K562 (cell line): Measurements from ENCODE around the gene METTL6. TPM values are rescaled to one million over a fixed set of nuclear protein-coding genes. Genes with fewer than 3 reads are reported as not detected.

Experiments used
- AFF1 ChIP-seq, 2 experiments: fragments of 450-650 bp; IDR thresholded peaks; 2 replicates each; pipeline ENCODE4 v1.6.1; 2018; ENCODE audit warnings: mild to moderate bottlenecking in 2 of 2, low read depth in 1 of 2; ENCODE audit not compliant: partially characterized antibody in 2 of 2
- CBFA2T3 ChIP-seq: fragments of 450-650 bp; IDR thresholded peaks from 2 replicates; pipeline ENCODE4 v1.6.1; 2017
- GTF2A2 ChIP-seq: IDR thresholded peaks from 2 replicates; pipeline ENCODE4 v1.6.1; 2016; ENCODE audit warnings: mild to moderate bottlenecking, missing genetic modification characterization, missing compliant biosample characterization
- HSF4 ChIP-seq: fragments of 250-450 bp; sonication (Bioruptor Pico); IDR thresholded peaks from 2 replicates; pipeline ENCODE4 v2.1.2; 2022; ENCODE audit warnings: mild to moderate bottlenecking, moderate library complexity, borderline replicate concordance
- KDM1A ChIP-seq, 2 experiments: fragments of 450-650 bp; IDR thresholded peaks; 2 replicates each; pipeline ENCODE4 v1.6.1; 2016; ENCODE audit warnings: mild to moderate bottlenecking in 2 of 2
- MEF2D ChIP-seq: conservative IDR thresholded peaks from 2 replicates; pipeline ENCODE4 v1.6.1; 2016; ENCODE audit warnings: low read depth, missing genetic modification characterization, missing compliant biosample characterization
- NCOA4 ChIP-seq: fragments of 450-650 bp; IDR thresholded peaks from 2 replicates; pipeline ENCODE4 v1.6.1; 2018; ENCODE audit warnings: mild to moderate bottlenecking; ENCODE audit not compliant: partially characterized antibody
- NR2C2 ChIP-seq, 2 experiments: fragments of 200-800 bp in 1 of 2; sonication (Bioruptor generic) in 1 of 2; sonication (generic) in 1 of 2; formaldehyde crosslinking in 1 of 2; IDR thresholded peaks; 2 replicates each; pipeline versions ENCODE4 v1.6.1 to v1.8.0; 2016 to 2022; ENCODE audit warnings: mild to moderate bottlenecking in 1 of 2, missing compliant biosample characterization in 1 of 2, missing genetic modification characterization in 1 of 2, missing genetic modification reagents in 1 of 2
- PTRF ChIP-seq: fragments of 450-650 bp; IDR thresholded peaks from 2 replicates; pipeline ENCODE4 v1.6.1; 2016; ENCODE audit warnings: mild to moderate bottlenecking, missing genetic modification characterization, missing compliant biosample characterization
- SMAD4 ChIP-seq: fragments of 250-450 bp; sonication (Bioruptor Pico); conservative IDR thresholded peaks from 2 replicates; pipeline ENCODE4 v1.8.0; 2021; ENCODE audit warnings: inconsistent platforms, mild to moderate bottlenecking, moderate library complexity
- TCF15 ChIP-seq: fragments of 250-450 bp; sonication (Bioruptor Pico); IDR thresholded peaks from 2 replicates; pipeline ENCODE4 v1.8.0; 2022; ENCODE audit warnings: moderate library complexity, mild to moderate bottlenecking, inconsistent platforms
- THRAP3 ChIP-seq: fragments of 450-650 bp; IDR thresholded peaks from 2 replicates; pipeline ENCODE4 v1.6.1; 2016; ENCODE audit warnings: mild to moderate bottlenecking, inconsistent platforms, borderline replicate concordance
- ZNF23 ChIP-seq: fragments of 250-450 bp; sonication (Bioruptor Pico); IDR thresholded peaks from 2 replicates; pipeline ENCODE4 v1.4.0; 2020; ENCODE audit warnings: mild to moderate bottlenecking
- ZNF511 ChIP-seq: sonication (generic); formaldehyde crosslinking; IDR thresholded peaks from 2 replicates; pipeline ENCODE4 v1.8.0; 2022; ENCODE audit warnings: mild to moderate bottlenecking, missing genetic modification reagents
- ZNF583 ChIP-seq: fragments of 250-450 bp; sonication (Bioruptor Pico); IDR thresholded peaks from 2 replicates; pipeline ENCODE4 v1.4.0; 2020
- ZNF589 ChIP-seq: fragments of 200-800 bp; sonication (Bioruptor generic); IDR thresholded peaks from 2 replicates; pipeline ENCODE4 v1.6.1; 2016; ENCODE audit warnings: low read depth, missing genetic modification characterization, missing compliant biosample characterization
- polyA plus RNA-seq, 8 experiments: library from polyadenylated mRNA; depleted of rRNA in 4 of 8; stranded (reverse) in 5 of 8; unstranded in 3 of 8; fragments of >200 nt; fragmentation: Nextera tagmentation in 2 of 8; fragmentation: Illumina TruSeq in 1 of 8; extraction: Ambion mirVana in 2 of 8; extraction: Trizol in 1 of 8; gene quantifications; 2 replicates each; pipeline versions ENCODE4 v1.2.1 to v1.2.3, GENCODE V29; 2011 to 2014; ENCODE audit warnings: inconsistent platforms in 1 of 8, missing spikeins in 1 of 8
- total RNA-seq, 7 experiments: library from RNA; depleted of rRNA in 6 of 7; stranded (reverse); fragments of >200 nt in 6 of 7; fragmentation: Illumina TruSeq in 2 of 7; extraction: Trizol in 2 of 7; gene quantifications; 2 replicates each; pipeline versions ENCODE4 v1.2.1 to v1.2.3, GENCODE V29; 2011 to 2021; ENCODE audit warnings: low replicate concordance in 1 of 7
- TF ChIP-seq, protein P1 (sequence below), 3 experiments: IDR thresholded peaks in 2 of 3; conservative IDR thresholded peaks in 1 of 3; 2 replicates each; pipeline ENCODE4 v1.5.1; 2011 to 2012; ENCODE audit warnings: low read length in 3 of 3, mild to moderate bottlenecking in 3 of 3, control low read depth in 2 of 3, improper control_type of control experiment in 1 of 3, inconsistent platforms in 1 of 3, low read depth in 1 of 3, mixed read lengths in 1 of 3, moderate library complexity in 1 of 3; ENCODE audit not compliant: insufficient read depth in 2 of 3
- TF ChIP-seq, protein P2 (sequence below): fragments of 450-650 bp; formaldehyde crosslinking; IDR thresholded peaks from 2 replicates; pipeline ENCODE4 v1.4.0; 2022; ENCODE audit warnings: mild to moderate bottlenecking, moderate library complexity

Gene METTL6
- total and polyA plus RNA-seq, 9 of the 15 experiments (the other 6 are each of a cell fraction or from before 2014, with no cell fraction given): 18.8 to 61.5 (median 33.9) TPM

- TF ChIP-seq AFF1 (IDR thresholded peaks at IDR 0.05; ENCODE audit: low read depth in 1 of 2, partially characterized antibody in 2 of 2) (no peak), NCOA4 (no peak), KDM1A (IDR thresholded peaks at IDR 0.05) (peak; percentile 26 to 54; a peak in 3 of 4 replicates), ZNF589 (CRISPR knock-in tag) (peak; percentile 58; the same call in 1 of the 2 replicates), TCF15 (peak; percentile 91), NR2C2 (CRISPR knock-in tag; IDR thresholded peaks at IDR 0.05) (no peak), NR2C2 (tag; IDR thresholded peaks at IDR 0.05) (peak; percentile 65), PTRF (tag) (peak; percentile 91), CBFA2T3 (0 out of 2 replicates have a peak, but pooled peaks have one; percentile 36), MEF2D (tag) (peak; percentile 88), ZNF23 (CRISPR knock-in tag) (peak; percentile 62; the same call in 1 of the 2 replicates), SMAD4 (CRISPR knock-in tag) (peak; percentile 87), ZNF583 (peak; percentile 94), THRAP3 (0 out of 2 replicates have a peak, but pooled peaks have one; percentile 20), HSF4 (CRISPR knock-in tag) (peak; percentile 91), GTF2A2 (tag) (peak; percentile 68; the same call in 1 of the 2 replicates), ZNF511 (CRISPR knock-in tag) (no peak)
- TF ChIP-seq, protein P1, sequence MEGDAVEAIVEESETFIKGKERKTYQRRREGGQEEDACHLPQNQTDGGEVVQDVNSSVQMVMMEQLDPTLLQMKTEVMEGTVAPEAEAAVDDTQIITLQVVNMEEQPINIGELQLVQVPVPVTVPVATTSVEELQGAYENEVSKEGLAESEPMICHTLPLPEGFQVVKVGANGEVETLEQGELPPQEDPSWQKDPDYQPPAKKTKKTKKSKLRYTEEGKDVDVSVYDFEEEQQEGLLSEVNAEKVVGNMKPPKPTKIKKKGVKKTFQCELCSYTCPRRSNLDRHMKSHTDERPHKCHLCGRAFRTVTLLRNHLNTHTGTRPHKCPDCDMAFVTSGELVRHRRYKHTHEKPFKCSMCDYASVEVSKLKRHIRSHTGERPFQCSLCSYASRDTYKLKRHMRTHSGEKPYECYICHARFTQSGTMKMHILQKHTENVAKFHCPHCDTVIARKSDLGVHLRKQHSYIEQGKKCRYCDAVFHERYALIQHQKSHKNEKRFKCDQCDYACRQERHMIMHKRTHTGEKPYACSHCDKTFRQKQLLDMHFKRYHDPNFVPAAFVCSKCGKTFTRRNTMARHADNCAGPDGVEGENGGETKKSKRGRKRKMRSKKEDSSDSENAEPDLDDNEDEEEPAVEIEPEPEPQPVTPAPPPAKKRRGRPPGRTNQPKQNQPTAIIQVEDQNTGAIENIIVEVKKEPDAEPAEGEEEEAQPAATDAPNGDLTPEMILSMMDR (IDR thresholded peaks at IDR 0.05 in 2 of 3, conservative IDR thresholded peaks at IDR 0.05 in 1 of 3; ENCODE audit: insufficient read depth in 2 of 3, low read depth in 1 of 3, low read length in 3 of 3): no peak
- TF ChIP-seq, protein P2, sequence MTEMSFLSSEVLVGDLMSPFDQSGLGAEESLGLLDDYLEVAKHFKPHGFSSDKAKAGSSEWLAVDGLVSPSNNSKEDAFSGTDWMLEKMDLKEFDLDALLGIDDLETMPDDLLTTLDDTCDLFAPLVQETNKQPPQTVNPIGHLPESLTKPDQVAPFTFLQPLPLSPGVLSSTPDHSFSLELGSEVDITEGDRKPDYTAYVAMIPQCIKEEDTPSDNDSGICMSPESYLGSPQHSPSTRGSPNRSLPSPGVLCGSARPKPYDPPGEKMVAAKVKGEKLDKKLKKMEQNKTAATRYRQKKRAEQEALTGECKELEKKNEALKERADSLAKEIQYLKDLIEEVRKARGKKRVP: peak; percentile 84
Measured at GRCh38 chr3:15380980-15381890, 46.1 kb downstream of the METTL6 start (continued).
